22Rv1 (cell line): ENCODE results near the gene FOXA3.

Experiments used
- ZFX ChIP-seq: fragments of 450-650 bp; IDR thresholded peaks from 2 replicates; pipeline ENCODE4 v1.6.1; 2017; ENCODE audit warnings: antibody characterized with exemption, borderline replicate concordance
- TF ChIP-seq, protein P1 (sequence below): fragments of 450-650 bp; IDR thresholded peaks from 2 replicates; pipeline ENCODE4 v1.5.1; 2017; ENCODE audit warnings: mild to moderate bottlenecking

DNA sequence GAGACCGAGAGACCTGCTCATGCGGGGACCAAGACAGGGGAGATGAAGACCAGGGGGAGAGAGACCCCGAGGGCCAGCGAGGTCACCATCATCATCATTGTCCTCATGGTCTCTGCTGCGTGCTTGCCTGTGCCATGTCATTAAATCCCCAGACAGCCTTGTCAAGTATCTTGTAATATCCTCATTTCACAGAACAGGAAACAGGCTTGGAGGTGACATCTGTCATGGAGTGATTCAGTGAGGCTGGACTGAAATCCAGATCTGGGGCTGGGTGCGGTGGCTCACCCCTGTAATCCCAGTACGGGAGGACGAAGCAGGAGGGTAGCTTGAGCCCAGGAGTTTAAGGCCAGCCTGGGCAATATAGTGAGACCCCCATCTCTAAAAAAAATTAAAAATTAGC lies 56.3 kb downstream of the FOXA3 start:
- TF ChIP-seq ZFX = no peak
- TF ChIP-seq, protein P1, sequence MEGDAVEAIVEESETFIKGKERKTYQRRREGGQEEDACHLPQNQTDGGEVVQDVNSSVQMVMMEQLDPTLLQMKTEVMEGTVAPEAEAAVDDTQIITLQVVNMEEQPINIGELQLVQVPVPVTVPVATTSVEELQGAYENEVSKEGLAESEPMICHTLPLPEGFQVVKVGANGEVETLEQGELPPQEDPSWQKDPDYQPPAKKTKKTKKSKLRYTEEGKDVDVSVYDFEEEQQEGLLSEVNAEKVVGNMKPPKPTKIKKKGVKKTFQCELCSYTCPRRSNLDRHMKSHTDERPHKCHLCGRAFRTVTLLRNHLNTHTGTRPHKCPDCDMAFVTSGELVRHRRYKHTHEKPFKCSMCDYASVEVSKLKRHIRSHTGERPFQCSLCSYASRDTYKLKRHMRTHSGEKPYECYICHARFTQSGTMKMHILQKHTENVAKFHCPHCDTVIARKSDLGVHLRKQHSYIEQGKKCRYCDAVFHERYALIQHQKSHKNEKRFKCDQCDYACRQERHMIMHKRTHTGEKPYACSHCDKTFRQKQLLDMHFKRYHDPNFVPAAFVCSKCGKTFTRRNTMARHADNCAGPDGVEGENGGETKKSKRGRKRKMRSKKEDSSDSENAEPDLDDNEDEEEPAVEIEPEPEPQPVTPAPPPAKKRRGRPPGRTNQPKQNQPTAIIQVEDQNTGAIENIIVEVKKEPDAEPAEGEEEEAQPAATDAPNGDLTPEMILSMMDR = no peak
